GM21529 (cell line): ENCODE data around the gene PGPEP1.
"Not testable (repeated sequence)": the region's sequence is repeated elsewhere in the genome, so short reads cannot be mapped to it uniquely, and the experiment has no call there.

Experiments
- ATAC-seq: cut with Tn5 transposase; IDR thresholded peaks from one replicate; pipeline ENCODE4 v1.9.1; 2021; ENCODE audit not compliant: unreplicated experiment

The PGPEP1 gene

GRCh38 chr19:18308051-18308947 lies 32.1 kb upstream of the PGPEP1 start:
- no peak for ATAC-seq

- ATAC-seq: no peak
Measured at GRCh38 chr19:18308948-18309325, 31.5 kb upstream of the PGPEP1 start.

GRCh38 chr19:18309525-18310064 lies 30.8 kb upstream of the PGPEP1 start:
- no peak for ATAC-seq

GRCh38 chr19:18310118-18310909 lies 30.1 kb upstream of the PGPEP1 start:
- no peak for ATAC-seq

GRCh38 chr19:18310966-18311365 lies 29.4 kb upstream of the PGPEP1 start:
- ATAC-seq: no peak

GRCh38 chr19:18311502-18312091 lies 28.8 kb upstream of the PGPEP1 start:
- ATAC-seq: no peak

GRCh38 chr19:18312092-18312534 lies 28.3 kb upstream of the PGPEP1 start:
- ATAC-seq: no peak

GRCh38 chr19:18313398-18313797 lies 27.0 kb upstream of the PGPEP1 start:
- no peak for ATAC-seq

GRCh38 chr19:18317961-18318800 lies 22.2 kb upstream of the PGPEP1 start:
- no peak for ATAC-seq

GRCh38 chr19:18319591-18320135 lies 20.7 kb upstream of the PGPEP1 start:
- no peak for ATAC-seq

- ATAC-seq: no peak
Measured at GRCh38 chr19:18320865-18321733, 19.3 kb upstream of the PGPEP1 start.

GRCh38 chr19:18321734-18322102 lies 18.7 kb upstream of the PGPEP1 start:
- ATAC-seq: no peak

- ATAC-seq: no peak
Measured at GRCh38 chr19:18322318-18322758, 18.1 kb upstream of the PGPEP1 start.

GRCh38 chr19:18322759-18323460 lies 17.5 kb upstream of the PGPEP1 start, which contains the start of gene LSM4:
Gene LSM4 (minus strand): TSS chr19:18323076. CDS start chr19:18323020, 56 bp downstream.
- peak; percentile 87 for ATAC-seq

GRCh38 chr19:18324373-18324731 lies 16.0 kb upstream of the PGPEP1 start:
- ATAC-seq: not testable (repeated sequence)

- no peak for ATAC-seq
Measured at GRCh38 chr19:18326772-18327171, 13.6 kb upstream of the PGPEP1 start.

- ATAC-seq: peak; percentile 88
Measured at GRCh38 chr19:18328340-18329034, 11.9 kb upstream of the PGPEP1 start.

GRCh38 chr19:18329035-18329376 lies 11.4 kb upstream of the PGPEP1 start:
- no peak for ATAC-seq
